RWPE1 (cell line): Measurements from ENCODE around the gene TKT.

Experiments used
- CTCF ChIA-PET: fragments of 350-600 bp; sonication (Branson Sonifier 250); formaldehyde crosslinking; extraction: SDS; loops from one replicate; lab custom pipeline; 2021; lab: Yijun Ruan, JAX
- POLR2A ChIA-PET: fragments of 400-600 bp; formaldehyde crosslinking; extraction: SDS; loops from one replicate; lab custom pipeline; 2020; ENCODE audit warnings: antibody characterized with exemption; ENCODE audit not compliant: low non-redundant PET; lab: Yijun Ruan, JAX
- DNase-seq: peaks from one replicate; pipeline ENCODE4 v3.0.0; 2012; ENCODE audit warnings: low spot score
- H3K27ac ChIP-seq: fragments of 450-650 bp; 2 replicates; pipeline ENCODE4 v1.5.1; 2017
- CTCF ChIP-seq: fragments of 450-650 bp; conservative IDR thresholded peaks from 2 replicates; pipeline ENCODE4 v1.5.1; 2017; ENCODE audit warnings: low read depth, mild to moderate bottlenecking

The TKT gene

GRCh38 chr3:53227993-53228885 is 27.6 kb downstream of the TKT start:
- DNase-seq = no peak
- ChIA-PET CTCF (no interaction called here), POLR2A (no interaction called here)
- TF ChIP-seq CTCF = no peak
- H3K27ac ChIP-seq = peak overlapping the region; percentile 72

GRCh38 chr3:53226841-53227407 is 28.9 kb downstream of the TKT start:
- TF ChIP-seq CTCF = no peak
- POLR2A ChIA-PET = no interaction called here
- H3K27ac ChIP-seq = peak overlapping the region; percentile 72
- CTCF ChIA-PET = no interaction called here
- DNase-seq = no peak

GRCh38 chr3:53226142-53226840 is 29.5 kb downstream of the TKT start:
- ChIA-PET POLR2A (no interaction called here), CTCF (no interaction called here)
- no peak for DNase-seq
- TF ChIP-seq CTCF = no peak
- peak overlapping the region; percentile 72 for H3K27ac ChIP-seq

- ChIA-PET POLR2A (no interaction called here), CTCF (no interaction called here)
- no peak for DNase-seq
- H3K27ac ChIP-seq = peak overlapping the region; percentile 72
- no peak for TF ChIP-seq CTCF
Measured at GRCh38 chr3:53225651-53226050, 30.2 kb downstream of the TKT start.

GRCh38 chr3:53225181-53225580 is 30.6 kb downstream of the TKT start:
- no peak for DNase-seq
- peak overlapping the region; percentile 72 for H3K27ac ChIP-seq
- ChIA-PET POLR2A (no interaction called here), CTCF (no interaction called here)
- TF ChIP-seq CTCF = no peak

GRCh38 chr3:53224536-53224935 is 31.3 kb downstream of the TKT start:
- TF ChIP-seq CTCF = no peak
- DNase-seq = no peak
- ChIA-PET POLR2A (no interaction called here), CTCF (no interaction called here)
- peak overlapping the region; percentile 72 for H3K27ac ChIP-seq
